OCI-LY1 (cell line): ENCODE results near the gene NELL2.

Experiments used
- H2AFZ ChIP-seq: fragments of 200-600 bp; sonication (generic), shearing (Covaris generic); 2 replicates; pipeline ENCODE4 v1.6.0; 2014; ENCODE audit warnings: antibody characterized with exemption, mild to moderate bottlenecking, low read length
- H3F3A ChIP-seq: fragments of 200-600 bp; sonication (generic), shearing (Covaris generic); 2 replicates; pipeline ENCODE4 v1.6.0; 2014; ENCODE audit warnings: mild to moderate bottlenecking, antibody characterized with exemption, low read length, moderate library complexity; ENCODE audit not compliant: insufficient read depth
- H3K27ac ChIP-seq: fragments of 200-600 bp; sonication (generic); 2 replicates; pipeline ENCODE4 v1.5.1; 2014; ENCODE audit warnings: low read length, mixed run types, mild to moderate bottlenecking, low read depth; ENCODE audit not compliant: poor library complexity, severe bottlenecking
- H3K27me3 ChIP-seq: fragments of 200-600 bp; sonication (generic); 2 replicates; pipeline ENCODE4 v1.6.0; 2014; ENCODE audit warnings: antibody characterized with exemption, mild to moderate bottlenecking, low read length, moderate library complexity; ENCODE audit not compliant: insufficient read depth
- H3K36me3 ChIP-seq: fragments of 200-600 bp; sonication (generic); 2 replicates; pipeline ENCODE4 v1.6.1; 2014; ENCODE audit warnings: mild to moderate bottlenecking, antibody characterized with exemption, low read length, moderate library complexity, mixed read lengths; ENCODE audit not compliant: insufficient read depth
- H3K4me1 ChIP-seq: fragments of 200-600 bp; sonication (generic); 2 replicates; pipeline ENCODE4 v1.5.1; 2014; ENCODE audit warnings: mild to moderate bottlenecking, low read length, moderate library complexity; ENCODE audit not compliant: insufficient read depth, severe bottlenecking
- H3K4me2 ChIP-seq: fragments of 200-600 bp; sonication (generic), shearing (Covaris generic); 2 replicates; pipeline ENCODE4 v1.6.1; 2014; ENCODE audit warnings: low read length
- H3K4me3 ChIP-seq: fragments of 200-600 bp; sonication (generic); 2 replicates; pipeline ENCODE4 v1.5.1; 2014; ENCODE audit warnings: low read length, low read depth, mild to moderate bottlenecking, mixed read lengths; ENCODE audit not compliant: poor library complexity, severe bottlenecking
- H3K79me2 ChIP-seq: fragments of 200-600 bp; shearing (Covaris generic); 2 replicates; pipeline ENCODE4 v1.6.1; 2016; ENCODE audit warnings: mixed run types, low read length, mixed read lengths; ENCODE audit not compliant: insufficient read depth
- H3K9ac ChIP-seq: fragments of 200-600 bp; sonication (generic), shearing (Covaris generic); 2 replicates; pipeline ENCODE4 v1.6.1; 2014; ENCODE audit warnings: mild to moderate bottlenecking, low read length, mixed read lengths
- H3K9me2 ChIP-seq: fragments of 200-600 bp; sonication (generic), shearing (Covaris generic); 2 replicates; pipeline ENCODE4 v1.6.1; 2014; ENCODE audit warnings: low read depth, mild to moderate bottlenecking, low read length, mixed read lengths
- H3K9me3 ChIP-seq: fragments of 200-600 bp; shearing (Covaris generic); 2 replicates; pipeline ENCODE4 v1.6.1; 2014; ENCODE audit warnings: low read length, mixed read lengths
- H4K20me1 ChIP-seq: fragments of 200-600 bp; sonication (generic), shearing (Covaris generic); 2 replicates; pipeline ENCODE4 v1.6.0; 2016; ENCODE audit warnings: mild to moderate bottlenecking, low read length; ENCODE audit not compliant: insufficient read depth
- EZH2 ChIP-seq: fragments of 200-600 bp; sonication (generic), shearing (Covaris generic); IDR thresholded peaks from 2 replicates; pipeline ENCODE4 v1.8.0; 2017; ENCODE audit warnings: borderline replicate concordance, mixed run types, mild to moderate bottlenecking, antibody characterized with exemption, low read length, moderate library complexity, mixed read lengths
- TF ChIP-seq, protein P1 (sequence below): fragments of 200-600 bp; sonication (generic), shearing (Covaris generic); IDR thresholded peaks from 2 replicates; pipeline ENCODE4 v1.5.1; 2017; ENCODE audit warnings: mild to moderate bottlenecking, antibody characterized with exemption, low read length, moderate library complexity, mixed read lengths

The NELL2 gene

DNA sequence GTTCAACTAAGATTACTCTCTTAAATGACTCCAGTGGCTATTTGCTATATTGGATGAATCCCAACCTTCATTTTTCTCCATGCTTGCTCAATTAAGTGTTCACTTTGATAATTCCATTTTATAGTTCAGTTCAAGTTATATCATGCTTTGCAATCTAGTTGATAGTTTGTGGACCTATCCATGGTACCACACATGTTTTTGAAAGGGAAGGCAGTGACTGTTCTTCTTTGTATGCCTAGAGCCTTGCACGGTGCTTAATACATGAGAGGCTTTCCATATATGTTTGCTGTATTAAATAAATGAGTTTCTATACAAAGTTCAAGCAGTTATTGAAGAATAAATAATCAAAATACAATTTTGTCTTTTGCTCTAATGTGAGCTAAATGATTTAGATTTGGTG lies 391.3 kb downstream of the NELL2 start:
- TF ChIP-seq, protein P1, sequence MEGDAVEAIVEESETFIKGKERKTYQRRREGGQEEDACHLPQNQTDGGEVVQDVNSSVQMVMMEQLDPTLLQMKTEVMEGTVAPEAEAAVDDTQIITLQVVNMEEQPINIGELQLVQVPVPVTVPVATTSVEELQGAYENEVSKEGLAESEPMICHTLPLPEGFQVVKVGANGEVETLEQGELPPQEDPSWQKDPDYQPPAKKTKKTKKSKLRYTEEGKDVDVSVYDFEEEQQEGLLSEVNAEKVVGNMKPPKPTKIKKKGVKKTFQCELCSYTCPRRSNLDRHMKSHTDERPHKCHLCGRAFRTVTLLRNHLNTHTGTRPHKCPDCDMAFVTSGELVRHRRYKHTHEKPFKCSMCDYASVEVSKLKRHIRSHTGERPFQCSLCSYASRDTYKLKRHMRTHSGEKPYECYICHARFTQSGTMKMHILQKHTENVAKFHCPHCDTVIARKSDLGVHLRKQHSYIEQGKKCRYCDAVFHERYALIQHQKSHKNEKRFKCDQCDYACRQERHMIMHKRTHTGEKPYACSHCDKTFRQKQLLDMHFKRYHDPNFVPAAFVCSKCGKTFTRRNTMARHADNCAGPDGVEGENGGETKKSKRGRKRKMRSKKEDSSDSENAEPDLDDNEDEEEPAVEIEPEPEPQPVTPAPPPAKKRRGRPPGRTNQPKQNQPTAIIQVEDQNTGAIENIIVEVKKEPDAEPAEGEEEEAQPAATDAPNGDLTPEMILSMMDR, result no peak
- no peak for TF ChIP-seq EZH2
- H3K4me3 ChIP-seq, result no peak overlapping the region
- H3K4me1 ChIP-seq, result no peaks in the 10 kb centered on the region
- no peaks in the 10 kb centered on the region for H3K79me2 ChIP-seq
- H3K27ac ChIP-seq, result no peak overlapping the region
- H4K20me1 ChIP-seq, result no peaks in the 10 kb centered on the region
- H3K4me2 ChIP-seq, result no peak overlapping the region
- no peak overlapping the region for H2AFZ ChIP-seq
- peaks cover 6% of the 10 kb centered on the region; the same call in 1 of the 2 replicates for H3K9me3 ChIP-seq
- no peaks in the 10 kb centered on the region for H3K27me3 ChIP-seq
- H3K36me3 ChIP-seq, result no peaks in the 10 kb centered on the region
- no peak overlapping the region for H3K9ac ChIP-seq
- no peaks in the 10 kb centered on the region for H3F3A ChIP-seq
- no peaks in the 10 kb centered on the region for H3K9me2 ChIP-seq

DNA sequence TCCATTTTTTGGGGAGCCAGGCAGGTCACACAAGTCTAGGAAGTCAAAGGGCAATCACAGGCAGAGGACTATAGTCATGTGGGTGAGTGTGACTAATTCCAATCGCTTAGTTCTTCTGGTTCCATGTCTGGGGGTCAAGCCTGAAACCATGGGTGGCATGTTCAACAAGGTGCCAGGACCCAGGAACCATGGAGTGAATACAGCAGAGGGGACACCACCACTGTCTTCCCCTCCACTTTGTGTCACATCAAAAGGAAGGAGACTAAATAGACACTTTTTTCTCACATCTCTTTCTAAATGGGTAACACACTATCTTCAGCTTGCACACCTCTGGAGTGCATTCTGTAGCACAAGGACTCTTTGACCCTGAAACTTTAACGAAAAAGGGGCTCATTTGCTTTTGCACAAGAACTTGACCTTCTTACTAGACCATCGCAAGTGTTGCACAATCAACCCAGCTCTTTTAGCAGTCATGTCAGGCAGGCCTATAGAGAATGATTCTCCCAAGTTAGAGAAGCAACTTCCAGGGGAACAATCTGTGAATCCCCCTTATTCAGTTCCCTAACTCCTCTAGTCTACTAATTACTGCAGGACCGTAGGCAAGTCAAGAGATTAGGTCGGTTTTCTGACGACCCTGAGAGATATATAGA lies 398.7 kb downstream of the NELL2 start:
- no peaks in the 10 kb centered on the region for H3K4me1 ChIP-seq
- H3K4me2 ChIP-seq, result no peak overlapping the region
- no peak overlapping the region for H3K4me3 ChIP-seq
- H3K9me3 ChIP-seq, result peaks cover 34% of the 10 kb centered on the region
- no peaks in the 10 kb centered on the region for H3K27me3 ChIP-seq
- H3K9ac ChIP-seq, result no peak overlapping the region
- no peak for TF ChIP-seq EZH2
- TF ChIP-seq, protein P1, result no peak
- H3K36me3 ChIP-seq, result no peaks in the 10 kb centered on the region
- no peaks in the 10 kb centered on the region for H3K79me2 ChIP-seq
- H2AFZ ChIP-seq, result no peak overlapping the region
- no peaks in the 10 kb centered on the region for H3K9me2 ChIP-seq
- no peak overlapping the region for H3K27ac ChIP-seq
- H3F3A ChIP-seq, result no peaks in the 10 kb centered on the region
- H4K20me1 ChIP-seq, result no peaks in the 10 kb centered on the region

DNA sequence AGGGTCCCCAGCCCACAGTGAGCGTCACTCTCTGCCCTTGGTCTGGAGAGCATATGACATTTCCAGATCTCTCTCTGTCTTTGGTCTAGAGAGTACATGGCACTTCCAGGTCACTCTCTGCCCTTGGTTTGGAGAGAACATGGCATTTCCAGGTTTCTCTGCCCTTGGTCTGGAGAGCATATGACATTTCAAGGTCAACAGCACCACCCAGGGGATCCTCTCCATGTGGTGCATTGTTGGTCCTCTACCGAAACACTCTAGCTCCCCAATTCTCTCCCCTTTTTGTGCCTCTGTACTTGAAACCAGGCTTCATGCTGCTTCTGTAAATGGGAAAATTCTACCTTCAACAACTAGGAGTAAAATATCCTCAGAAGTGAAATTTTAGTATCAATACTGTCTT lies 399.4 kb downstream of the NELL2 start:
- H3F3A ChIP-seq, result no peaks in the 10 kb centered on the region
- no peak overlapping the region for H3K4me3 ChIP-seq
- no peaks in the 10 kb centered on the region for H4K20me1 ChIP-seq
- no peak for TF ChIP-seq EZH2
- TF ChIP-seq, protein P1, result no peak
- no peak overlapping the region for H2AFZ ChIP-seq
- no peaks in the 10 kb centered on the region for H3K4me1 ChIP-seq
- H3K27ac ChIP-seq, result no peak overlapping the region
- peaks cover 34% of the 10 kb centered on the region for H3K9me3 ChIP-seq
- H3K4me2 ChIP-seq, result no peak overlapping the region
- H3K9ac ChIP-seq, result no peak overlapping the region
- no peaks in the 10 kb centered on the region for H3K27me3 ChIP-seq
- H3K36me3 ChIP-seq, result no peaks in the 10 kb centered on the region
- no peaks in the 10 kb centered on the region for H3K79me2 ChIP-seq
- H3K9me2 ChIP-seq, result no peaks in the 10 kb centered on the region
